MV-4-11 (cell line): Measurements from ENCODE around the gene IL12RB1.
"Not testable (repeated sequence)": the region's sequence is repeated elsewhere in the genome, so short reads cannot be mapped to it uniquely, and the experiment has no call there.

Source experiments
- DNase-seq: peaks from one replicate; lab custom pipeline; 2025; lab: John Stamatoyannopoulos, UW

Gene IL12RB1

GRCh38 chr19:18110609-18111232, 24.0 kb upstream of the IL12RB1 start:
- no peak for DNase-seq

GRCh38 chr19:18109733-18110608, 23.2 kb upstream of the IL12RB1 start:
- peak; percentile 25 for DNase-seq

- DNase-seq, result no peak
These were observed 22.6 kb upstream of the IL12RB1 start for GRCh38 chr19:18109341-18109732.

DNA sequence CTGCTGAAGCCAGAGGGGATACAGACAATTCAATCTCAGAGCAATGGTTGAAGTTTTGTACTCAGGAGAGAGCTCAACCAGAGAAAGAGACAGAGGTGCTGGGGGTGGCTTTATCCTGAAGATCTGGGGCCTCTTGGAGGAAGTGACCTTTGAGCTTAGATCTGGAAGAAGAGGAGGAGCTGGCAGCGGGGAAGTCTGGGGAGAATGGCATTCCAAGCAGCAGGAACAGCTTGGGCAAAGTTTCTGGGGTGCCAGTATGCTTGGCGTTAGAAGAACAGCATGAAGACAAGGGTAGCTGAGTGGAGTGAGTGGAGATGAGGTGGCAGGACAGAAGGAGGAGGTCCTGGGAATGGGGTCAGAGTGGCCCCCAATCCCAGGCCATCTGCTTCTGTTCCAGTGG, 22.2 kb upstream of the IL12RB1 start:
- no peak for DNase-seq

- peak; percentile 44 for DNase-seq
These were observed 20.5 kb upstream of the IL12RB1 start for GRCh38 chr19:18107235-18107634.

- DNase-seq, result not testable (repeated sequence)
These were observed 18.5 kb upstream of the IL12RB1 start for GRCh38 chr19:18105259-18105658.

DNA sequence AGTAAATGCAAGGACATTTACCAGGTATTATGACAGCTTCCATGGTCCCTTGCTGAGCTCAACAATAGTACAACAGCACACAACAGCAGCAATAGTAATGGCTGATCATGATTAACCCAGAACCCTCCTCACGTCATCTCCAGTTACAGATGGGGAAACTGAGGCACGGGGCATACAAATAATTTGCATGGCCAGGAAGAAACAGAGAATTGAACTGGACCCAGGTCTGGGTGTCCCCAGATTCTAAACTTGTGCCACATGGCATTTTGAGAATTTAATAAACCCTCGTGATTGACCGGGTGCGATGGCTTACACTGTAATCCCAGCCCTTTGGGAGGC, 18.0 kb upstream of the IL12RB1 start:
- DNase-seq, result no peak

- DNase-seq, result no peak
These were observed 16.3 kb upstream of the IL12RB1 start for GRCh38 chr19:18102916-18103542.

GRCh38 chr19:18101268-18101667, 14.5 kb upstream of the IL12RB1 start:
- no peak for DNase-seq

DNA sequence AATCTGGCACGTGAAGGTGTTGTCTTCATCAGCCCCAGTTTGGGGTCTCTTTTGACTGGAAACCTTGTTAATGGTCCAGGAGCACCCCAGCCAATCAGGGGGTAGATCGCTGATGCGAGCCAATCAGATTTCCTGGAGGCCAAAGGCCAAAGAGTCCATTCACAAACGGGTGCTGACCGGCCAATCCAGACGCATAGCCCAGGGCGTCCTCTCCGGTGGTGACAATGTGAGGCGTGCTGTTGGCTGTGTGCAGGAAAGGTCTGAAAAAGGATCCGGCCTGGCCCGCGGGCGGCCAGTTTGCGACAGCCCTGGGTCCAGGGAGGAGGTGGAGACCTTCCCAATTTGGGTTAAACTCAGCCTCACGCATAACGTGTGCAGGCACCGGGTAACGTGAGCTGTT, 14.0 kb upstream of the IL12RB1 start:
- no peak for DNase-seq

- DNase-seq, result no peak
These were observed 12.9 kb upstream of the IL12RB1 start for GRCh38 chr19:18099623-18099995.

DNA sequence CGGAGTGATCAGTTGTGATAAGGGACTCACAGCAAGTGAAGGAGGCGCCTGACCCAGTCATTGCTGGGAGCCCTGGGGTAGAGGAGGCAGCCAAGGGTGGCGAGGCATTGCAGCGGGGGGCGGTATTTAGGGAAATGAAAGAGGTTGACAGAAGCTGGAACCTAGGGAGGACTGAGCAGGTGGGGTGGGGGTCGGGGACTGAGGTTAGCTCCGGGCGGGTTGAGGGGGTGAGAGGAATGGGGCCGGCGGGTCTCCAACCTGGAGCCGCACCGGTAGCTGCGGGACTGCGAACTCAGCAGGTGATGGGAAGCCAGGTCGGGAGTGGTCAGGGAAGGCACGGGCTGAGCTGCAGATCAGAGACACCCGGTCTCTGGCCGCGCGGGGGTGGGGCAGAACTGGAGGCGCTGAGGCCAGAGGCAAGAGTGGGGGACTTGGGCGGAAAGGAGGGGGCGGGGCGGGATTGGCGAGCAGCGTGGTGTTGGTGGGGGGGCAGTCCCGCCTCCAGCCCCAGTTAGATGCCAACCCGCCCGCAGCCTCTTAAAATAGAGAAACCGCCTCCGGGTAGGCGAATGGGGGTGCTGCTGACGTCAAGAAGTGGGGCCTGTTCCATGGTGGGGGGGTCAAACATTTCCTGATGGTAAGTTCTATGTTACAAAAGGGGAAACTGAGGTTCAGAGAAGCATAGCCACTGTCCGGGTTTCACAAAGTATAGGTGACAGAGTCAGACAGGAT, 12.3 kb upstream of the IL12RB1 start:
- DNase-seq, result peak; percentile 60

DNA sequence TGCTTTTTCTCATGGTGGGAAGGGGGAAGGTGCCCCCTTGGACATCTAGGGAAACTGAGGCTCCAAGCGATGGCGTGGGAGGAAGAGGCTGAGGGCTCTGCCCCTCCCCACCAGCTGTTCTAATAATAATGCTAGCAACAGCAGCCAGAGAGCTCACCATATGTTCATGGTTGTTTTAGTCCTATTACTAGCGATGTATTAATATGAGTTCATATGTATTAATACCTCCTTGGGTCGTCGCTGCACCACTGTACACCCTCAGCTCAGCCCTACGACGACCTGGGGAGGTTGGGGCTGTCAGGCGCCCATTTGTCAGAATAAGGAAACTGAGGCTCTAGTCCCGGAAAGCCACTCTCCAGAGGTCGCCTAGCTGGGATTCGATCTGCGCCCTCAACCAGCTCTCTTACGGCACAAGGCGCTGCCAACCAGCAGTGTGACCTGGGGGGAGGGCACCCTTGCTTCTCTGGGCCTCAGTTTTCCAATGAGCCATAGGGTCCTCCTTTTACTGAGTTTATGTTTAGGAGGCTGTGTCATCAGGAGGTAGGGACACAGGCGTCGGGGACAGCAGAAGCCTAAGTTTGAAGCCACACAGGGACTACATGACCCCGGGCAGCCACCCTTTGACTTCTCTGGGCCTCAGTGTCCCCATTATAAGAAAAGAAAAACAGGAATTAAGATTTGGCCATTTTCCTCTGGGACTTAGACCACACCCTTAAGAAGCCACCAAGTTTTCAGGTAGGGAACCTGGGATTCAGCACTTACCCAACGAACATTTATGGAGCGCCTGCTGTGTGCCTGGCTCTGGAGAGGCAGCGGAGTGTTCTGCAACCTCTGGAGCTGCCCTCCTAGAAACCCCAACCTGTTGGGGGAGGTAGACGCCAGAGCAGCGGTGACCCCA, 11.5 kb upstream of the IL12RB1 start:
- no peak for DNase-seq

GRCh38 chr19:18097217-18097992, 10.7 kb upstream of the IL12RB1 start, which contains the start of gene MAST3:
TSS of gene MAST3 (plus strand) at chr19:18097778. CDS start at chr19:18097793, 15 bp downstream.
- DNase-seq, result peak; percentile 92

- no peak for DNase-seq
These were observed 9.5 kb upstream of the IL12RB1 start for GRCh38 chr19:18096258-18096657.

- peak; percentile 43 for DNase-seq
These were observed 6.9 kb upstream of the IL12RB1 start for GRCh38 chr19:18093439-18094161.

DNA sequence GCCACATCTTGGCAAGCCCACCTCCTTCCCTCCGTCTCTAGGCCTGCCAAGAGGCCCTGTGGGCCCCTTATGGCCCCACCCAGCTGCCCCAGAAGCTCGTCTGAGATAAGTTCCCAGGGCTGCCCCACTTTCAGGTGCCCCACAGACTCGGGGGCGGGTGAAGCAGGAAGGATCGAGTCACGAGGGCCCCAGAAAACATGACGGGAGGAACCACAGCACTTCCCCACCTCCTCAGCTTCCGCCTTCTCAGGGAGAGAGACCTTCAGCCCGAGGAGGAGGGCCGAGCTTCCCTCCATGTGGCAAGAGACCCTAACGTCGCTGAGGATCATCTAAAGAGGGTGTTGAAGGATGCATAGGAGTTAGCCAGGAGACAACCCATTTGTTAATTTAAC, 4.5 kb upstream of the IL12RB1 start:
- peak; percentile 78 for DNase-seq

DNA sequence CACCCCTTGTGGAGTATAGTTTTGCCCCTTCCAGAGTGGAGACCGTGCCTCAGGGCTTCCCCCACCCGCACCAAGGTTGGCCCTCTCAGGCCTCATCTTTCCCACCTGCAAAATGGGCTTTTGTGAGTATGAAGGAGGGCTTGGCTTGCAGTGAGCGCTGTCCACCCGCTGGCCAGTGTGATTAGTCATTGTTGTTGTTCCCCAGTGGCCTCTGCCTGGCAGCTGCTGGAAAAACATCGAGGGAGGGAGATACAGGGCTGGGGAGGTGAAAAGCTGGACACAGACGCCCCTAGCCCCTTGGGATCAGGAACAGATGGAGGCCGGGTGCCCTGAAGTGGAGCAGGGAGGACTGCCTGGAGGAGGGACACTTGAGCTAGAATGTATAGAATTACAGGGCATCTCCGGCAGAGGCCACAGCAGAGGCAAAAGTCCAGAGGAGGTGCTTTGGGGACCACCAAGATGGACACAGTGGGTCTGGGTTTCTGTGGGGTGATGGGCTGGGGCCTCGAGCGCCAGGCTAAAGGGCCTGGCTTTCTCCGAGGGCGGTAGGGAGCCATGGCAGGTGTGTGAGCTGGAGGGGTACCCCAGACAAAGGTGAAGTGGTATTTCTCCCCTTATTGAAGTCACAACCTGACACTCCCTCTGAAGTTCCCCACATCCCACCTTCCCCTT, 3.9 kb upstream of the IL12RB1 start:
- DNase-seq, result no peak

DNA sequence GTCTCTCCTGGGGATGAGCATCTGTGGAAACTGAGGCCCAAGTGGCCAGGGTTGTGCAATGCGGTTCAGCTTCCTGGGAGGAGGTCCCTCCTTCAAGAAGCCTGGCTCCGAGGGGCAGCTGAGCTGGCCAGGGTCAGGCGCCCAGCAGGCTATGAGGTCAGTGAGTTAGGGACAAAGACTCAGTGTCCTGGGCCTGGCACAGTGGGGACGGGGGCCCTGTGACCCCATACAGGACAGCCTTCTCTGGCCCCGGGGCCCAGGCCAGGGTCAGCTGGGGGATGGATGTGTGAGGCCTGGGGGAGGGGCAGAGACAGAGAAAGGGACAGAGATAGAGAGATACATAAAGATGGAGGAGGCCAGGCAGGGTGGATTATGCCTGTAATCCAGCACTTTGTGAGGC, 3.0 kb upstream of the IL12RB1 start:
- DNase-seq, result no peak
